ENCODE results near the gene C5.

C5 gene

GRCh38 chr9:120905315-120906164 lies 144.5 kb downstream of the C5 start:
- Histone ChIP-seq H3K4me3 (ENCODE audit: low read depth, low read length, poor library complexity, severe bottlenecking) (no peak overlapping the region), H3K9me2 (ENCODE audit: low read depth, low read length) (no peaks in the 10 kb centered on the region), H3K4me2 (ENCODE audit: low read length) (peak overlapping the region; percentile 49), H3K27ac (ENCODE audit: low read depth, low read length, poor library complexity, severe bottlenecking) (peak overlapping the region; percentile 97), H3K79me2 (ENCODE audit: insufficient read depth, low read length) (no peaks in the 10 kb centered on the region), H3K9me3 (ENCODE audit: low read length) (no peaks in the 10 kb centered on the region), H3K4me1 (ENCODE audit: insufficient read depth, low read length, severe bottlenecking) (peaks cover 58% of the 10 kb centered on the region), H4K20me1 (ENCODE audit: insufficient read depth, low read length) (no peaks in the 10 kb centered on the region), H3K27me3 (ENCODE audit: insufficient read depth, low read length) (no peaks in the 10 kb centered on the region), H3F3A (ENCODE audit: insufficient read depth, low read length) (peaks cover 10% of the 10 kb centered on the region), H2AFZ (ENCODE audit: low read length) (no peak overlapping the region), H3K36me3 (ENCODE audit: insufficient read depth, low read length) (no peaks in the 10 kb centered on the region), H3K9ac (ENCODE audit: low read length) (peak overlapping the region; percentile 27; the same call in 1 of the 2 replicates)
- TF ChIP-seq EZH2 (IDR thresholded peaks at IDR 0.05; ENCODE audit: borderline replicate concordance, low read length) (no peak), CTCF (IDR thresholded peaks at IDR 0.05; ENCODE audit: low read length) (no peak)

- Histone ChIP-seq H2AFZ (ENCODE audit: low read length) (no peak overlapping the region), H3K9me2 (ENCODE audit: low read depth, low read length) (no peaks in the 10 kb centered on the region), H3K27me3 (ENCODE audit: insufficient read depth, low read length) (no peaks in the 10 kb centered on the region), H3K4me3 (ENCODE audit: low read depth, low read length, poor library complexity, severe bottlenecking) (no peak overlapping the region), H4K20me1 (ENCODE audit: insufficient read depth, low read length) (no peaks in the 10 kb centered on the region), H3K27ac (ENCODE audit: low read depth, low read length, poor library complexity, severe bottlenecking) (peak overlapping the region; percentile 97), H3K9ac (ENCODE audit: low read length) (peak overlapping the region; percentile 27), H3K9me3 (ENCODE audit: low read length) (no peaks in the 10 kb centered on the region), H3K4me1 (ENCODE audit: insufficient read depth, low read length, severe bottlenecking) (peaks cover 58% of the 10 kb centered on the region), H3K36me3 (ENCODE audit: insufficient read depth, low read length) (no peaks in the 10 kb centered on the region), H3F3A (ENCODE audit: insufficient read depth, low read length) (peaks cover 10% of the 10 kb centered on the region), H3K79me2 (ENCODE audit: insufficient read depth, low read length) (no peaks in the 10 kb centered on the region), H3K4me2 (ENCODE audit: low read length) (peak overlapping the region; percentile 49)
- no peak for TF ChIP-seq EZH2 (IDR thresholded peaks at IDR 0.05; ENCODE audit: borderline replicate concordance, low read length)
- no peak for TF ChIP-seq CTCF (IDR thresholded peaks at IDR 0.05; ENCODE audit: low read length)
Measured at GRCh38 chr9:120904978-120905301, 145.1 kb downstream of the C5 start.

- H3K36me3 ChIP-seq (ENCODE audit: insufficient read depth, low read length) = no peaks in the 10 kb centered on the region
- H3K4me2 ChIP-seq (ENCODE audit: low read length) = peak overlapping the region; percentile 49
- H4K20me1 ChIP-seq (ENCODE audit: insufficient read depth, low read length) = no peaks in the 10 kb centered on the region
- peak overlapping the region; percentile 97 for H3K27ac ChIP-seq (ENCODE audit: low read depth, low read length, poor library complexity, severe bottlenecking)
- H3K9me2 ChIP-seq (ENCODE audit: low read depth, low read length) = no peaks in the 10 kb centered on the region
- H2AFZ ChIP-seq (ENCODE audit: low read length) = no peak overlapping the region
- TF ChIP-seq CTCF (IDR thresholded peaks at IDR 0.05; ENCODE audit: low read length) = no peak
- TF ChIP-seq EZH2 (IDR thresholded peaks at IDR 0.05; ENCODE audit: borderline replicate concordance, low read length) = no peak
- H3F3A ChIP-seq (ENCODE audit: insufficient read depth, low read length) = peaks cover 10% of the 10 kb centered on the region
- no peaks in the 10 kb centered on the region for H3K79me2 ChIP-seq (ENCODE audit: insufficient read depth, low read length)
- no peaks in the 10 kb centered on the region for H3K9me3 ChIP-seq (ENCODE audit: low read length)
- H3K27me3 ChIP-seq (ENCODE audit: insufficient read depth, low read length) = no peaks in the 10 kb centered on the region
- H3K4me1 ChIP-seq (ENCODE audit: insufficient read depth, low read length, severe bottlenecking) = peaks cover 61% of the 10 kb centered on the region
- H3K9ac ChIP-seq (ENCODE audit: low read length) = peak overlapping the region; percentile 63
- no peak overlapping the region for H3K4me3 ChIP-seq (ENCODE audit: low read depth, low read length, poor library complexity, severe bottlenecking)
Measured at GRCh38 chr9:120904061-120904977, 145.8 kb downstream of the C5 start.

Data from OCI-LY1 (cell line).